GM12878 (cell line): ENCODE data around the gene TBC1D1. TPM values are rescaled to one million over a fixed set of nuclear protein-coding genes. Genes with fewer than 3 reads are reported as not detected.
A peak's percentile ranks its signal among the peaks of the same experiment; 100 is the strongest.

ENCODE experiments used
- EP300 ChIP-seq, 2 experiments: fragments of 150-350 bp in 1 of 2; IDR thresholded peaks; 2 replicates each; pipeline ENCODE4 v1.6.1; 2011 to 2012; ENCODE audit warnings: low read depth in 2 of 2, low read length in 2 of 2, borderline replicate concordance in 1 of 2, improper control_type of control experiment in 1 of 2, inconsistent platforms in 1 of 2; ENCODE audit not compliant: control insufficient read depth in 1 of 2
- HDAC6 ChIP-seq: fragments of 200-600 bp; sonication (generic); IDR thresholded peaks from one replicate; pipeline ENCODE4 v1.8.0; 2017; ENCODE audit warnings: antibody characterized with exemption; ENCODE audit not compliant: unreplicated experiment
- MEF2A ChIP-seq: IDR thresholded peaks from 2 replicates; pipeline ENCODE4 v1.6.1; 2011; ENCODE audit warnings: low read depth, mild to moderate bottlenecking, low read length, moderate library complexity; ENCODE audit not compliant: insufficient read depth
- PAX5 ChIP-seq: IDR thresholded peaks from 2 replicates; pipeline ENCODE4 v1.6.1; 2011; ENCODE audit warnings: low read depth, low read length, borderline replicate concordance
- POLR2AphosphoS5 ChIP-seq: IDR thresholded peaks from 2 replicates; pipeline ENCODE4 v1.6.1; 2011; ENCODE audit warnings: mild to moderate bottlenecking, low read length, inconsistent platforms
- POU2F2 ChIP-seq: IDR thresholded peaks from 3 replicates; pipeline ENCODE4 v1.6.1; 2011; ENCODE audit warnings: low read depth, mild to moderate bottlenecking, low read length, borderline replicate concordance
- RFX5 ChIP-seq: IDR thresholded peaks from 2 replicates; pipeline ENCODE4 v1.6.1; 2011; ENCODE audit warnings: low read depth, low read length, improper control_type of control experiment
- SMAD5 ChIP-seq: IDR thresholded peaks from 2 replicates; pipeline ENCODE4 v1.6.1; 2016; ENCODE audit warnings: antibody characterized with exemption, low read depth
- SREBF1 ChIP-seq: IDR thresholded peaks from 2 replicates; pipeline ENCODE4 v1.6.1; 2012; ENCODE audit warnings: mild to moderate bottlenecking, low read length
- ZNF384 ChIP-seq: IDR thresholded peaks from 2 replicates; pipeline ENCODE4 v1.6.1; 2012; ENCODE audit warnings: low read depth, mild to moderate bottlenecking, low read length, improper control_type of control experiment, borderline replicate concordance
- polyA plus RNA-seq, 11 experiments: library from polyadenylated mRNA; depleted of rRNA in 4 of 11; unstranded in 6 of 11; stranded (reverse) in 5 of 11; fragments of >200 nt; fragmentation: Nextera tagmentation in 4 of 11; fragmentation: Illumina TruSeq in 1 of 11; extraction: Ambion mirVana in 4 of 11; extraction: Trizol in 1 of 11; gene quantifications; 1 replicate in 1 of 11; 2 replicates in 10 of 11; pipeline versions ENCODE4 v1.2.1 to v1.2.3, GENCODE V29; 2011 to 2016; ENCODE audit warnings: inconsistent platforms in 2 of 11, missing spikeins in 2 of 11, low read depth in 1 of 11
- total RNA-seq, 4 experiments: library from RNA; depleted of rRNA in 3 of 4; stranded (reverse); fragments of >200 nt in 3 of 4; fragmentation: Illumina TruSeq in 1 of 4; extraction: Trizol in 1 of 4; gene quantifications; 2 replicates each; pipeline versions ENCODE4 v1.2.1 to v1.2.3, GENCODE V29; 2013 to 2021
- TF ChIP-seq, protein P1 (sequence below): fragments of 150-350 bp; IDR thresholded peaks from 2 replicates; pipeline ENCODE4 v1.6.1; 2016; ENCODE audit warnings: low read depth, low read length
- TF ChIP-seq, protein P2 (sequence below): fragments of 450-650 bp; IDR thresholded peaks from 2 replicates; pipeline ENCODE4 v1.6.1; 2017; ENCODE audit warnings: antibody characterized with exemption, mild to moderate bottlenecking, moderate library complexity
- TF ChIP-seq, protein P3 (sequence below): fragments of 150-350 bp; IDR thresholded peaks from 2 replicates; pipeline ENCODE4 v1.6.1; 2014; ENCODE audit warnings: mild to moderate bottlenecking, low read depth, low read length
- TF ChIP-seq, protein P4 (sequence below): fragments of 450-650 bp; formaldehyde crosslinking; IDR thresholded peaks from 2 replicates; pipeline ENCODE4 v1.4.0; 2022; ENCODE audit warnings: mild to moderate bottlenecking, moderate library complexity

TBC1D1 gene
- total and polyA plus RNA-seq, 10 of the 15 experiments (the other 5 are each of a cell fraction or from before 2014, with no cell fraction given), result 5.3 to 102 (median 57.8) TPM

DNA sequence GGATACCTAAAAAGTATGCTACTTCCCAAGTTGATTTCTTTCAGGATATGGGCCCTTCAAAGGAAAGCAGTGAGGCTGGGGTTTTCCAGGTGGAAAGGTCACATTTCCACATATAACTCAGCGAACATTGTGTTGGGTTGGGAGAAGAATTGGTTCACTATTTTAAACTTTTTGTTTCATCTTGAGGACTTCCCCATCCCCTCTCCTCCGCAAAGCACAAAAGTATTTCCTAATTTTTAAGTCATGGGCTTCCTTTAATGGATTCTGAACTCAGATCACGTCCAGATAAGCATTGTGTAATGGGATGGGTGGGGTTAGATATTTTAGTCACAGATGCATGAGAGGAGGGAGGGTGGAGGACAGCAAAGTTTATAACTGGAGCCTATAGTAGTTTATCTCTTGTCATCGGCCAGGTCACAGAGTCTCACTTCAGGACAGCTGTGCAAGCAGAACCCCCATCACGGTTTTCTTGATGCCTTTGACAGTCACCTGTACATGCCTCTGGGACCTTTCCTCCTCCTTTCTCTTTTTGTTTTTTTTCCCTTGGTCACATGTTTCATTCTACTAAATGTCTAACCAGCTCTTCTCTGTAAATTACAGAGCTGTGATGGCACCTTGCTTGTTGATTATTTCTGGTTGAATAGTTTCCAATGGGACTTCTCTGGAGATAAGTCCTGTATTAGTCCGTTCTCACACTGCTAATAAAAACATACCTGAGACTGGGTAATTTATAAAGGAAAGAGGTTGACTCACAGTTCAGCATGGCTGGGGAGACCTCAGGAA is 184.7 kb downstream of the TBC1D1 start (continued):
- TF ChIP-seq, protein P1, sequence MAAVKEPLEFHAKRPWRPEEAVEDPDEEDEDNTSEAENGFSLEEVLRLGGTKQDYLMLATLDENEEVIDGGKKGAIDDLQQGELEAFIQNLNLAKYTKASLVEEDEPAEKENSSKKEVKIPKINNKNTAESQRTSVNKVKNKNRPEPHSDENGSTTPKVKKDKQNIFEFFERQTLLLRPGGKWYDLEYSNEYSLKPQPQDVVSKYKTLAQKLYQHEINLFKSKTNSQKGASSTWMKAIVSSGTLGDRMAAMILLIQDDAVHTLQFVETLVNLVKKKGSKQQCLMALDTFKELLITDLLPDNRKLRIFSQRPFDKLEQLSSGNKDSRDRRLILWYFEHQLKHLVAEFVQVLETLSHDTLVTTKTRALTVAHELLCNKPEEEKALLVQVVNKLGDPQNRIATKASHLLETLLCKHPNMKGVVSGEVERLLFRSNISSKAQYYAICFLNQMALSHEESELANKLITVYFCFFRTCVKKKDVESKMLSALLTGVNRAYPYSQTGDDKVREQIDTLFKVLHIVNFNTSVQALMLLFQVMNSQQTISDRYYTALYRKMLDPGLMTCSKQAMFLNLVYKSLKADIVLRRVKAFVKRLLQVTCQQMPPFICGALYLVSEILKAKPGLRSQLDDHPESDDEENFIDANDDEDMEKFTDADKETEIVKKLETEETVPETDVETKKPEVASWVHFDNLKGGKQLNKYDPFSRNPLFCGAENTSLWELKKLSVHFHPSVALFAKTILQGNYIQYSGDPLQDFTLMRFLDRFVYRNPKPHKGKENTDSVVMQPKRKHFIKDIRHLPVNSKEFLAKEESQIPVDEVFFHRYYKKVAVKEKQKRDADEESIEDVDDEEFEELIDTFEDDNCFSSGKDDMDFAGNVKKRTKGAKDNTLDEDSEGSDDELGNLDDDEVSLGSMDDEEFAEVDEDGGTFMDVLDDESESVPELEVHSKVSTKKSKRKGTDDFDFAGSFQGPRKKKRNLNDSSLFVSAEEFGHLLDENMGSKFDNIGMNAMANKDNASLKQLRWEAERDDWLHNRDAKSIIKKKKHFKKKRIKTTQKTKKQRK, result no peak
- TF ChIP-seq POLR2AphosphoS5, result peak; percentile 81
- TF ChIP-seq, protein P2, sequence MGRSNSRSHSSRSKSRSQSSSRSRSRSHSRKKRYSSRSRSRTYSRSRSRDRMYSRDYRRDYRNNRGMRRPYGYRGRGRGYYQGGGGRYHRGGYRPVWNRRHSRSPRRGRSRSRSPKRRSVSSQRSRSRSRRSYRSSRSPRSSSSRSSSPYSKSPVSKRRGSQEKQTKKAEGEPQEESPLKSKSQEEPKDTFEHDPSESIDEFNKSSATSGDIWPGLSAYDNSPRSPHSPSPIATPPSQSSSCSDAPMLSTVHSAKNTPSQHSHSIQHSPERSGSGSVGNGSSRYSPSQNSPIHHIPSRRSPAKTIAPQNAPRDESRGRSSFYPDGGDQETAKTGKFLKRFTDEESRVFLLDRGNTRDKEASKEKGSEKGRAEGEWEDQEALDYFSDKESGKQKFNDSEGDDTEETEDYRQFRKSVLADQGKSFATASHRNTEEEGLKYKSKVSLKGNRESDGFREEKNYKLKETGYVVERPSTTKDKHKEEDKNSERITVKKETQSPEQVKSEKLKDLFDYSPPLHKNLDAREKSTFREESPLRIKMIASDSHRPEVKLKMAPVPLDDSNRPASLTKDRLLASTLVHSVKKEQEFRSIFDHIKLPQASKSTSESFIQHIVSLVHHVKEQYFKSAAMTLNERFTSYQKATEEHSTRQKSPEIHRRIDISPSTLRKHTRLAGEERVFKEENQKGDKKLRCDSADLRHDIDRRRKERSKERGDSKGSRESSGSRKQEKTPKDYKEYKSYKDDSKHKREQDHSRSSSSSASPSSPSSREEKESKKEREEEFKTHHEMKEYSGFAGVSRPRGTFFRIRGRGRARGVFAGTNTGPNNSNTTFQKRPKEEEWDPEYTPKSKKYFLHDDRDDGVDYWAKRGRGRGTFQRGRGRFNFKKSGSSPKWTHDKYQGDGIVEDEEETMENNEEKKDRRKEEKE, result no peak
- peak in 1 of 2 experiments; percentile 22; a peak in 2 of 4 replicates for TF ChIP-seq EP300 (IDR thresholded peaks at IDR 0.05; ENCODE audit: borderline replicate concordance in 1 of 2, control insufficient read depth in 1 of 2, low read depth in 2 of 2, low read length in 2 of 2)
- no peak for TF ChIP-seq HDAC6
- TF ChIP-seq MEF2A, result peak; percentile 11; the same call in 1 of the 2 replicates
- TF ChIP-seq RFX5, result no peak
- TF ChIP-seq PAX5, result no peak
- peak; percentile 78 for TF ChIP-seq SMAD5
- TF ChIP-seq POU2F2, result 0 out of 3 replicates have a peak, but pooled peaks have one; percentile 7
- TF ChIP-seq, protein P3, sequence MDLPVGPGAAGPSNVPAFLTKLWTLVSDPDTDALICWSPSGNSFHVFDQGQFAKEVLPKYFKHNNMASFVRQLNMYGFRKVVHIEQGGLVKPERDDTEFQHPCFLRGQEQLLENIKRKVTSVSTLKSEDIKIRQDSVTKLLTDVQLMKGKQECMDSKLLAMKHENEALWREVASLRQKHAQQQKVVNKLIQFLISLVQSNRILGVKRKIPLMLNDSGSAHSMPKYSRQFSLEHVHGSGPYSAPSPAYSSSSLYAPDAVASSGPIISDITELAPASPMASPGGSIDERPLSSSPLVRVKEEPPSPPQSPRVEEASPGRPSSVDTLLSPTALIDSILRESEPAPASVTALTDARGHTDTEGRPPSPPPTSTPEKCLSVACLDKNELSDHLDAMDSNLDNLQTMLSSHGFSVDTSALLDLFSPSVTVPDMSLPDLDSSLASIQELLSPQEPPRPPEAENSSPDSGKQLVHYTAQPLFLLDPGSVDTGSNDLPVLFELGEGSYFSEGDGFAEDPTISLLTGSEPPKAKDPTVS, result no peak
- TF ChIP-seq SREBF1, result no peak
- TF ChIP-seq ZNF384, result 0 out of 2 replicates have a peak, but pooled peaks have one; percentile 46
- TF ChIP-seq, protein P4, sequence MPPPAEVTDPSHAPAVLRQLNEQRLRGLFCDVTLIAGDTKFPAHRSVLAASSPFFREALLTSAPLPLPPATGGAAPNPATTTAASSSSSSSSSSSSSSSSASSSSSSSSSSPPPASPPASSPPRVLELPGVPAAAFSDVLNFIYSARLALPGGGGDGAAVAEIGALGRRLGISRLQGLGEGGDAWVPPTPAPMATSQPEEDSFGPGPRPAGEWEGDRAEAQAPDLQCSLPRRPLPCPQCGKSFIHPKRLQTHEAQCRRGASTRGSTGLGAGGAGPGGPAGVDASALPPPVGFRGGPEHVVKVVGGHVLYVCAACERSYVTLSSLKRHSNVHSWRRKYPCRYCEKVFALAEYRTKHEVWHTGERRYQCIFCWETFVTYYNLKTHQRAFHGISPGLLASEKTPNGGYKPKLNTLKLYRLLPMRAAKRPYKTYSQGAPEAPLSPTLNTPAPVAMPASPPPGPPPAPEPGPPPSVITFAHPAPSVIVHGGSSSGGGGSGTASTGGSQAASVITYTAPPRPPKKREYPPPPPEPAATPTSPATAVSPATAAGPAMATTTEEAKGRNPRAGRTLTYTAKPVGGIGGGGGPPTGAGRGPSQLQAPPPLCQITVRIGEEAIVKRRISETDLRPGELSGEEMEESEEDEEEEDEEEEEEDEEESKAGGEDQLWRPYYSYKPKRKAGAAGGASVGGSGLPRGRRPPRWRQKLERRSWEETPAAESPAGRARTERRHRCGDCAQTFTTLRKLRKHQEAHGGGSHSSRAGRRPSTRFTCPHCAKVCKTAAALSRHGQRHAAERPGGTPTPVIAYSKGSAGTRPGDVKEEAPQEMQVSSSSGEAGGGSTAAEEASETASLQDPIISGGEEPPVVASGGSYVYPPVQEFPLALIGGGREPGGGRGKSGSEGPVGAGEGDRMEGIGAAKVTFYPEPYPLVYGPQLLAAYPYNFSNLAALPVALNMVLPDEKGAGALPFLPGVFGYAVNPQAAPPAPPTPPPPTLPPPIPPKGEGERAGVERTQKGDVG (CRISPR knock-in tag), result no peak
